Right cardiac atrium (tissue), 5 donors: ENCODE results near the gene DAP3. TPM values are rescaled to one million over a fixed set of nuclear protein-coding genes. Genes with fewer than 3 reads are reported as not detected.
"Not testable (repeated sequence)": the region's sequence is repeated elsewhere in the genome, so short reads cannot be mapped to it uniquely, and the experiment has no call there.

Experiments used
- ATAC-seq, 2 donors: fragments of 200-7000 bp; cut with Tn5 transposase; one replicate each; pipeline versions ENCODE4 v1.8.0 to v1.9.1; 2020; ENCODE audit warnings: moderate library complexity in 2 of 2, mild to moderate bottlenecking in 1 of 2
- DNase-seq, 3 donors: peaks; one replicate each; pipeline ENCODE4 v3.0.0-alpha.2; 2020
- H3K27ac ChIP-seq: one replicate; pipeline ENCODE4 v1.5.1; 2013; ENCODE audit warnings: mild to moderate bottlenecking, low read length, control low read depth, moderate library complexity
- H3K27me3 ChIP-seq: one replicate; pipeline ENCODE4 v1.6.1; 2013; ENCODE audit not compliant: control insufficient read depth, insufficient read depth
- H3K4me1 ChIP-seq: one replicate; pipeline ENCODE4 v1.6.1; 2013; ENCODE audit warnings: low read length; ENCODE audit not compliant: control insufficient read depth, insufficient read depth
- H3K4me3 ChIP-seq: one replicate; pipeline ENCODE4 v1.5.1; 2013; ENCODE audit warnings: low read length, control low read depth
- H3K9me3 ChIP-seq: one replicate; pipeline ENCODE4 v1.6.1; 2013; ENCODE audit warnings: low read length; ENCODE audit not compliant: control insufficient read depth
- WGBS: extraction: QIAGEN DNeasy Blood & Tissue Kit; methylation state at CpG from one replicate; pipeline ENCODE4 v1.1.7; 2013; 5-methylcytosine and 5-hydroxymethylcytosine counted together
- intact Hi-C, 4 donors: fragments of 100-400 bp; cut with DNase I; formaldehyde crosslinking; loops; one replicate each; pipeline versions ENCODE4 v1.11.0 to v1.14.0; 2022 to 2023
- polyA plus RNA-seq: library from polyadenylated mRNA; stranded (reverse); fragments of 200-250 nt; gene quantifications from one replicate; pipeline ENCODE4 v1.2.3, GENCODE V29; 2013
- total RNA-seq, 4 donors: library from RNA; stranded (reverse); fragmentation: NEBNext Ultra II Directional; extraction: Animal tissue kit (Norgen Biotek cat#: 25700); gene quantifications; one replicate each; pipeline ENCODE4 v1.2.1, GENCODE V29; 2021
- donor health status: healthy with polysubstance abuse.
- donor health status: DM: no; HTN: yes; CAD: no.
- donor health status: DM: no; HTN: no; CAD: no.
- donor health status: DM: no; HTN: yes; CAD: no; lungs with severe emphysema.
- donor health status: DM: yes; HTN: yes; CAD: no.

Gene DAP3
- total and polyA plus RNA-seq, 5 donors = 83.5 to 91.9 (median 88.5) TPM

DNA sequence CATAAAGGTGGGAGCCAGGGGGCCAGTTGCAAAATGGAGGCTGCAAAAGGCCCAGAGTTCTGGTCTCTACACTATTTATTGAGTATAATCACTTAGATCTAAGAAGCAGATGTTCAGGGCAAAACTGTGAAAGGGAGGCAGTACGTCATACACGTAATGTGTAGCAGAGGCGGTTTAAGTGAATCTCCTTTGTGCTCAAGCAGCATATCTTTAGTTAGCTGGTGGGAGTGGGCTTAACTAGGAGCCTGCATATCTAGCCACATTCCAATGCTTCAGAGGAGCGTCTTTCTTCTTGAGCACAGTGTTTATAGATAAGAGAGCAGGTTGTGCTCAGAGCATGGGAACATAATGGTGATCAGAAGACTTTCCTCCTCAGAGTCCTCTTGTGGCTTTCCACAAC lies 10.2 kb downstream of the DAP3 start:
- 75% methylated on average over 4 of the region's 4 CpGs for WGBS
- DNase-seq, H3K9me3 ChIP-seq, H3K27ac ChIP-seq, H3K27me3 ChIP-seq, H3K4me3 ChIP-seq, intact Hi-C loops, ATAC-seq, H3K4me1 ChIP-seq: not testable (repeated sequence)

DNA sequence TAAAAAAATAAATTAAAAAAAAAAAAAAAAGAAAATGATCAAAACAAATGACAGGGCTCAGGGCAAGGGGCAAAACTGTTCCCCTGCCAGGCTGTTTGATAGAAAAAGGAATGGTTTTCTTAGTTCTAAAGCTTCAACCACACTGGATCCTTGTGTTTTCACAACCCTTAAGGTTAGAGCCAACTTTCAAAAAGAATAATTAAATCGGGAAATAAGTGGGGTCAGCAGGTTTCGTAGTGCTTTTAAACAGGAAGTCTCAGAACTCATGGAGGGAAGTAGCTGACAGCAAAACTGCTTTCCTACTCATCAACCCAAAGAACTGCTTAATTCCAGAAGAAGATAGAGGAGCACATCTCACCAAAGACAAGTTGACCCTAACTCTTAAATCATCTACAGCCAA lies 12.8 kb downstream of the DAP3 start:
- H3K4me1 ChIP-seq, DNase-seq, H3K27me3 ChIP-seq, H3K4me3 ChIP-seq, intact Hi-C loops, H3K9me3 ChIP-seq, H3K27ac ChIP-seq: not testable (repeated sequence)
- 51% methylated on average over 2 of the region's 2 CpGs for WGBS
- ATAC-seq = peak; percentile 50 to 73

DNA sequence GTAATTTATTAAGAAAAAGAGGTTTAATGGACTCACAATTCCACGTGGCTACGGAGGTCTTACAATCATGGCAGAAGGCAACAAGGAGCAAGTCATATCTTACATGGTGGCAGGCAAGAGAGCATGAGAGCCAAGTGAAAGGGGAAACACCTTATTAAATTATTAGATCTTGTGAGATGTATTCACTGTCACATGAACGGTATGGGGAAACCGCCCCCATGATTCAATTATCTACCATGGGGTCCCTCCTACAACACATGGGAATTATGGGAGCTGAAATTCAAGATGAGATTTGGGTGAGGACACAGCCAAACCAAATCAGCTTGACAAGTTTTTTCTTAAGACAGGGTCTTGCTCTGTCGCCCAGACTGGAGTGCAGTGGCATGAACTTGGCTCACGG lies 14.3 kb downstream of the DAP3 start:
- ATAC-seq (no peak), DNase-seq (no peak)
- H3K27ac ChIP-seq = no peak overlapping the region
- H3K9me3 ChIP-seq = no peaks in the 10 kb centered on the region
- intact Hi-C loops = no loop called here
- H3K4me1 ChIP-seq = no peaks in the 10 kb centered on the region
- no peak overlapping the region for H3K4me3 ChIP-seq
- H3K27me3 ChIP-seq = no peaks in the 10 kb centered on the region
- WGBS = 89% methylated on average over 6 of the region's 6 CpGs

DNA sequence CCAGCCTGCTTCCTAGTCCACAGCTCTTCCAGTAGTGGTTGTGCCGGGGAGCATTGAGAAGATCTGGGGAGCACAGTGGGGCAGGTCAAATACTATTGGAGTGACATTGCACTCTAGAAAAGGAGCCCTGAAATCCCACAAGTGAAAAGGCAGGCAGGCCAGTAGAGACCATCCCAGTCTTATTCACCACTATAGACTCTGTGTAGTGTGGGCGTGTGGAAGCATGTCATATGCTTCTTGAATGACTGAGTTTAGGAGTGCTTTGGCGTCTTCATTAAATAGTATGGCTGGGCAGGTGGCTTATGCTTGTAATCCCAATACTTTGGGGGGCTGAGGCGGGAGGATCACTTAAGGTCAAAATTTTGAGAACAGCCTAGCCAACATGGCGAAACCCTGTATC lies 15.5 kb downstream of the DAP3 start:
- H3K4me1 ChIP-seq, H3K27me3 ChIP-seq, H3K9me3 ChIP-seq, H3K27ac ChIP-seq, H3K4me3 ChIP-seq, intact Hi-C loops, ATAC-seq, DNase-seq: not testable (repeated sequence)
- WGBS = 91% methylated on average over 5 of the region's 5 CpGs

DNA sequence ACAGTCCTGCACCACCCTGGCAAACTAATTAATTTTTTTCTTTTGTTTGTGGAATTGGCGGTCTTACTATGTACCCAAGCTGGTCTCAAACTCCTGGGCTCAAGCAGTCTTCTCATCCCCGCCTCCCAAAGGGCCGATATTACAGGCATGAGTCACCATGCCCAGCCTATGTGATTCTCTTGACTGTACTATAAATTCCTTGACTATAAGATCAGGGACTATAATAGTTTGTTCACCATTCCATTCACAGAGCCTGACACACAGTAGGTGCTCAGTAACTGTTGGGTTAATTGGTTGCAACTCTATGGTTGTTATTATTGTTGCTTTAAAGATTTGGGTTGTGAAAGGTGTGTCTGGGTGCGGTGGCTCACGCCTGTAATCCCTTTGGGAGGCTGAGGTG lies 17.2 kb downstream of the DAP3 start:
- intact Hi-C loops = no loop called here
- H3K4me3 ChIP-seq = no peak overlapping the region
- no peaks in the 10 kb centered on the region for H3K27me3 ChIP-seq
- 92% methylated on average over 5 of the region's 5 CpGs for WGBS
- ATAC-seq (no peak), DNase-seq (no peak)
- no peak overlapping the region for H3K27ac ChIP-seq
- H3K9me3 ChIP-seq = no peaks in the 10 kb centered on the region
- no peaks in the 10 kb centered on the region for H3K4me1 ChIP-seq

DNA sequence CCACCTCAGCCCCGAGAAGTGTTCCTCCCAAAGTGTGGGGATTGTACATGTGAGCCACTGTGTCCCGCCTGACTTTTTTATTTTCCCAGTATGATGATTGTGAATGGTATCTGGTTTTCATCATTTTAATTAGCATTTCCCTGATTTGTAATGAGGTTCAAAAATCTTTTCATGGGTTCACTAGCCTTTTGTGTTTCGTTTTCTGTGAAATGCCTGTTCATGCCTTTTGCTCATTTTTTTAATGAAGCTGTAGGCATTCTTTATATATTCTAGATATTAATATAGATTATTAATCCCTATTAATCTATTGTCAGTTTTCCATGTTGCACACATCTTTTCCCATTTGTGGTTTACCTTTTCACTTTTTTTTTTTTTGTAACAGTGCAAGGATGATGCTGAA lies 20.5 kb downstream of the DAP3 start:
- Histone ChIP-seq H3K4me3 (no peak overlapping the region), H3K27me3 (no peaks in the 10 kb centered on the region), H3K4me1 (no peaks in the 10 kb centered on the region), H3K9me3 (no peaks in the 10 kb centered on the region), H3K27ac (no peak overlapping the region)
- no peak for ATAC-seq
- over 99% methylated on average over 3 of the region's 3 CpGs for whole genome bisulfite sequencing
- no peak for DNase-seq
- intact Hi-C loops = no loop called here

DNA sequence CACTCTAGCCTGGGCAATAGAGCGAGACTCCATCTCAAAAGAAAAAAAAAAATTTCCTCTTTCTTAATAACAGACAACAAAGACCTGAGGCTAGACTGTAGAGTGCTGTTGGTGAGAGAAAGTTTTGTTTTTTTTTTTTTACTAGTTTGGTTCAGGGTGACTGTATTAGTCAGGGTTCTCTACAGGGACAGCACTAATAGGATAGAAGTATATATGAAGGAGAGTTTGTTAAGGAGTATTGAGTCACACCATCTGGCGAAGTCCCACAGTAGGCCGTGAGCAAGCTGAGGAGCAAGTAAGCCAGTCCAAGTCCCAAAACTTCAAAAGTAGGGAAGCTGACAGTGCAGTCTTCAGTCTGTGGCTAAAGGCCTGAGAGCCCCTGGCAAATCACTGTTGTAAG lies 22.6 kb downstream of the DAP3 start:
- ATAC-seq, H3K27ac ChIP-seq, H3K4me1 ChIP-seq, H3K9me3 ChIP-seq, intact Hi-C loops, DNase-seq, H3K4me3 ChIP-seq, H3K27me3 ChIP-seq: not testable (repeated sequence)
- 97% methylated on average over 3 of the region's 3 CpGs for WGBS

DNA sequence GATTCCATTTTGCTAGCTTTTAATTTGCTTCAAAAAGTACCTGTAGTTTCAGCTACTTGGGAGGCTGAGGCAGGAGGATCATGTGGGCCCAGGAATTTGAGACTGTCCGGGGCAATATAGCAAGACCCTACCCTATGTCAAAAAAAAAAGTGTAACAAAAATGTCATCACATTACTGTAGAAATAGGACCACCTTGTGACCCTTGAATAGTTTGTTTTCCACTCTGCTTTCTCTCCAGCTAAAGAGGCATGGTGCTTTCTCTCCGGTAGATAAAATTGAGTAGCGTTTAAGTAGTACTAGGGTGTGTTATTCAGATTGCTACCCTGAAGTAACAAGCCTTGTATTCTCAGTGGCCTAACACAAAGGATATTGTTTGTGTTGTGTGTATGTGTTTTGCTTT lies 23.7 kb downstream of the DAP3 start:
- H3K4me3 ChIP-seq, H3K27me3 ChIP-seq, H3K4me1 ChIP-seq, H3K27ac ChIP-seq, intact Hi-C loops, H3K9me3 ChIP-seq, DNase-seq: not testable (repeated sequence)
- WGBS = 71% methylated on average over 3 of the region's 3 CpGs
- peak in 1 of 2 donors; percentile 42 for ATAC-seq

DNA sequence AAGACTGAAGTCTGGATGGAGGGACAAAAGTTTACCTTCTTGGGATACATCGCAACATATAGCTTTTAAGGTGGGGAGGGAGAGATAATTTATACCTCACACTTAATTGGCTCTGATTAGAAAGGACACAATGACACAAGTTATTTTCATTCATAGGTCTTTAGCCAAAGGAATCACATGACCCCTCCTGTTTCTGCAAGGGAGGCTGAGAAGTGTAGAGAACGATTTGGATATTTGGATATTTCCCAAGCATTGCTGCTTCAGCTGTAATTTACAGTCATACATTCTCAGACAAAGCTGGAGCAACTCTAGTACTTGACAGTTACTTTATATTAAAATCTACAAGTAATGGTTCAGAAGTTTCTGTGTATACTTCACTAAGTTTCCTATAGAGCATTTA lies 24.2 kb downstream of the DAP3 start:
- 51% methylated on average over 2 of the region's 2 CpGs for WGBS

DNA sequence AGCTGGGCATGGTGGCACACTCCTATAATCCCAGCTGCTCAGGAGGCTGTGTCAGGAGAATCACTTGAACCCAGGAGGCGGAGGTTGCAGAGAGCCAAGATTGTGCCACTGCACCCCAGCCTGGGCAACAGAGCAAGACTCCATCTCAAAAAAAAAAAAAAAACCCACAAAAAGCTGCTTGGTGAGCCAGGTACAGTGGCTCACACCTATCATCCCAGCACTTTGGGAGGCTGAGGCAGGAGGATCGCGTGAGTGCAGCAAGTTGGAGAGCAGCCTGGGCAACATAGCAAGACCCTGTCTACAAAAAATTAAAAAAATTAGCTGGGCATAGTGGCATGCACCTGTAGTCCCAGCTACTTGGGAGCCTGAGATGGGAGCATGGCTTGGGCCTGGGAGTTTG lies 26.2 kb downstream of the DAP3 start:
- not testable (repeated sequence) for H3K4me3 ChIP-seq, H3K27me3 ChIP-seq
- 94% methylated on average over 3 of the region's 3 CpGs for WGBS

More for the DNA sequence above, 24.2 kb downstream of the DAP3 start:
- no peaks in the 10 kb centered on the region for H3K27me3 ChIP-seq
- intact Hi-C loops = no loop called here
- no peak for DNase-seq
- H3K4me1 ChIP-seq = no peaks in the 10 kb centered on the region
- H3K9me3 ChIP-seq = no peaks in the 10 kb centered on the region
- H3K4me3 ChIP-seq = no peak overlapping the region
- peak; percentile 26 to 36 for ATAC-seq
- H3K27ac ChIP-seq = no peak overlapping the region

DNA sequence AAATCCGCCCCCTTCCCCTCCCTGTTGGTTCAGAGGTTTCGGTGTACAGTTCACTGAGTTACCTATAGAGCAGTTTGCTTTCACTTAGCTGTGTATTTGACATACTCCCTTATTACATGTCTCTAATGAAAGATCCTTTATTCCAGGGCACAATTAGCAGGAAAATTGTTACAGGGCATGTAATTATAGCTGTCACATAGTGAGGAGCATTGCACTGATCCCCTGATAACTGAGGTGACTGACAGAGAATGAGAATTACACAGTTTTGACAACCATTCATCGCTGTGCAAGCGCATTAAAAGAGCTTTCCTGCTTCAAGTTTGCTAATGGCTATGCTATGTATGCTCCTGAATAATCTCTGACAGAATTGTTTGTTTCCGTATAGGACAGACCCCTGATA lies 26.9 kb downstream of the DAP3 start:
- no peak overlapping the region for H3K4me3 ChIP-seq
- H3K27ac ChIP-seq = no peak overlapping the region
- ATAC-seq (no peak), DNase-seq (no peak)
- no peaks in the 10 kb centered on the region for H3K9me3 ChIP-seq
- WGBS = 96% methylated on average over 5 of the region's 5 CpGs
- no peaks in the 10 kb centered on the region for H3K4me1 ChIP-seq
- intact Hi-C loops = no loop called here
- H3K27me3 ChIP-seq = no peaks in the 10 kb centered on the region

More for the DNA sequence above, 26.2 kb downstream of the DAP3 start:
- ATAC-seq, H3K27ac ChIP-seq, intact Hi-C loops, DNase-seq, H3K9me3 ChIP-seq, H3K4me1 ChIP-seq: not testable (repeated sequence)

DNA sequence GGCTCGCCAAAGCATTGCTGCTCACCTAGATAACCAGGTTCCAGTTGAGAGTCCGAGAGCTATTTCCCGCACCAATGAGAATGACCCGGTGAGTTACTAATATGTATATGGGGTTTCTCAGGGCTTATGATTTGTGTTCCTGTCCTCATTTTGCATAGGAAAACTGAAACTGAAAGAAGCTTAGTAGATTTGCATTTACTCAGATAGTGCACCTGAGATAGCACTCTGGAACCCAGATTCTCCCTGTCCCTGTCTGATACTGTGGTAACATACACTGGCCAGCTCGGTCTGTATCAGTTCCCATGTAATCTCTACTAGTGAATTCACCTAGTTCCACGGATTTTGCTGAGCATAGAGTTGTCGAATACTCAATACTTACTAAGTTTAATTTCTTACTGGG lies 28.1 kb downstream of the DAP3 start:
- H3K9me3 ChIP-seq = no peaks in the 10 kb centered on the region
- ATAC-seq (no peak), DNase-seq (no peak)
- H3K27me3 ChIP-seq = no peaks in the 10 kb centered on the region
- intact Hi-C loops = no loop called here
- no peak overlapping the region for H3K27ac ChIP-seq
- no peak overlapping the region for H3K4me3 ChIP-seq
- H3K4me1 ChIP-seq = no peaks in the 10 kb centered on the region
- WGBS = 95% methylated on average over 7 of the region's 7 CpGs
